Choroid plexus epithelial cell (primary cell): ENCODE data around the gene PALB2.

Experiments used
- DNase-seq: peaks from one replicate; pipeline ENCODE4 v3.0.0-alpha.2; 2010; ENCODE audit warnings: low read depth
- H3K4me3 ChIP-seq: 2 replicates; pipeline ENCODE4 v1.5.1; 2011; ENCODE audit warnings: low read depth, mild to moderate bottlenecking, control low read depth, low read length, moderate library complexity
- TF ChIP-seq, protein P1 (sequence below): conservative IDR thresholded peaks from 2 replicates; pipeline ENCODE4 v1.5.1; 2011; ENCODE audit warnings: low read depth, mild to moderate bottlenecking, control low read depth, inconsistent platforms, low read length, moderate library complexity

The PALB2 gene

DNA sequence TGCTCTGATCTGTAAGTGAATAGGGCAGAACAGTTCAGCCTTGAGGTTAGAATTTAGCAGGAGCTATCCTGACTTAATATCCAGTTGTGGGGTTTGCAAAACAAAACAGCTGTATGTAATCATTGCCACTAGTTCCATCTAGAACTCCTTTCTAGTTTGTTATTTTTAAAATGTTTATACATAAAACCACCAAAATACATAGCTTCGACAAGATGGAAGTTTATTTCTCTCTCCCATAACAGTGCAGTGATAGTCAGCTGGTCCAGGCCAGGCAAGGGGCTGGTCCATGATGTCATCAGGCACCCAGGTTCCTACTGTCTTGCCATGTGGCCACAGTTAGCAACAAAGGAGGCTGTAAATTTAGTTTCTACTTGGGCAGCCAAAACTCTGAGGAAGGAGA is 27.1 kb upstream of the PALB2 start:
- DNase-seq: no peak
- TF ChIP-seq, protein P1, sequence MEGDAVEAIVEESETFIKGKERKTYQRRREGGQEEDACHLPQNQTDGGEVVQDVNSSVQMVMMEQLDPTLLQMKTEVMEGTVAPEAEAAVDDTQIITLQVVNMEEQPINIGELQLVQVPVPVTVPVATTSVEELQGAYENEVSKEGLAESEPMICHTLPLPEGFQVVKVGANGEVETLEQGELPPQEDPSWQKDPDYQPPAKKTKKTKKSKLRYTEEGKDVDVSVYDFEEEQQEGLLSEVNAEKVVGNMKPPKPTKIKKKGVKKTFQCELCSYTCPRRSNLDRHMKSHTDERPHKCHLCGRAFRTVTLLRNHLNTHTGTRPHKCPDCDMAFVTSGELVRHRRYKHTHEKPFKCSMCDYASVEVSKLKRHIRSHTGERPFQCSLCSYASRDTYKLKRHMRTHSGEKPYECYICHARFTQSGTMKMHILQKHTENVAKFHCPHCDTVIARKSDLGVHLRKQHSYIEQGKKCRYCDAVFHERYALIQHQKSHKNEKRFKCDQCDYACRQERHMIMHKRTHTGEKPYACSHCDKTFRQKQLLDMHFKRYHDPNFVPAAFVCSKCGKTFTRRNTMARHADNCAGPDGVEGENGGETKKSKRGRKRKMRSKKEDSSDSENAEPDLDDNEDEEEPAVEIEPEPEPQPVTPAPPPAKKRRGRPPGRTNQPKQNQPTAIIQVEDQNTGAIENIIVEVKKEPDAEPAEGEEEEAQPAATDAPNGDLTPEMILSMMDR: no peak
- no peak overlapping the region for H3K4me3 ChIP-seq

DNA sequence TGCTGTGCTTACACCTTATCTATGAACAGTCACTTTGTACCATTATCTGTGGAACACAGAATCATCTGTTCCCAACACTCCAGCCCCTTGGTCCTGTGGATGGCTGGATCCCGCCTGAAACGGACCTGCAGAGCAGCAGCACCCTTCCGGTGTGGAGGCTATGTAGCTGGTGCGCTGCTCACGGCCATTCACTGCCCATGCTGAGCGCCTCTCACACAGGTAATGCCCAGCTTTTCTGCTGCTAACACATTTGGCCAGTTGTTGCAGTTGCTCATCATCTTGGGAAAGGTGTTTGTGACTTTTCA is 26.2 kb upstream of the PALB2 start:
- H3K4me3 ChIP-seq: no peak overlapping the region
- no peak for DNase-seq
- TF ChIP-seq, protein P1: no peak

DNA sequence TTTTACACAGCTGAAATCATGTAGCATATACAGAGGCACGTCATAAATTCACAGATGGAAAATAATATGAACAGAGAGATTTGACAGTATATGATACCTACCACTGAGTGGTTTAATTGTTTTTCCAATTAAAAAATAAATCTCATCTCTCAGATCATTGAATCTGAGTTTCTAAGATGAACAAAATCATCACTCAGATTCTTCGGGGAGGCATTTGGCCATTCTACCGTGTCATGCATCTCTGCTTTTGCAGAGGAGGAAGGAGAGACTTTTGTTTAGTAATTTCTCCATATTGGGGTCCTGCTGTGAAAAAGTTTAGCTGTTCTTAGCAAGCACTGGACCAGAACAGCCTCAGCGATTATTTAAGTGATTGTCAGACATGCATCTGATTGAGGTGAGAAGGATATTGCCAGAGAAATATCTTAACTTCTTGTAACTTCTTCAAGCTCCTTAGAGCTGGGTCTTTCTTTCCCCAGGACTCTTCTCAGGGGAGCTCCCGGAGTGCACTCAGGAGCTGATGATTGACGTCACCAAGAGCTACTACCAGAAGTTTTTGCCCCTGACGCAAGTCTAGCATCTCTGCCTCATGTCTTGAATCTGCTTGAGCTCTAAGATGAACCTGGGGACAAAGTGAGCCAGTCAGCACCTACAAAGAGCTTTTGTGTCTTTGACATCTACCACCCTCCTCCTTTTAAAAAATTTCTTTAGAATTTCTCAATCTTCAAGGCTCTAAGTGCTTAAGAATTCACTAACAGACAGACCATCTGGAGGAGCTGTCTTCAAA is 25.7 kb upstream of the PALB2 start:
- no peak overlapping the region for H3K4me3 ChIP-seq
- DNase-seq: no peak
- TF ChIP-seq, protein P1: no peak

DNA sequence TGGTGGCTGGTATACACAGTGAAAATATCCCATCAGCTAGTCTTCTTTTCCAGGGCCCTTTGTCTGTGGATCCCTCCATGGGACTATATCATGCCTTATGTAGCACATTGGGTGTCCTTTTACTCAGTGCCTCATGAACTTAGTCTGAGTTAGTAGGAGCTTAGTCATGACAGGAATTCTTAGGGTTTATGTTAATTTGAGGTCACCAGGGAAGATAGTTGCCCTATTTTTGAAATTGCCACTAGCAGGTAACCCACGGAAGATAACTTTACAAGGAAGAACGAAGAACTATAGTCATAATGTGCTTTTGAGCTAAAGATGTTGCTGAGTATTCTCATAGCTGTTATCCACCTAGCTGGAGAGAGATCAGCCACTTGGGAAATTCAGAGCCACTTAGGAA is 22.8 kb upstream of the PALB2 start:
- no peak overlapping the region for H3K4me3 ChIP-seq
- DNase-seq: no peak
- TF ChIP-seq, protein P1: no peak

DNA sequence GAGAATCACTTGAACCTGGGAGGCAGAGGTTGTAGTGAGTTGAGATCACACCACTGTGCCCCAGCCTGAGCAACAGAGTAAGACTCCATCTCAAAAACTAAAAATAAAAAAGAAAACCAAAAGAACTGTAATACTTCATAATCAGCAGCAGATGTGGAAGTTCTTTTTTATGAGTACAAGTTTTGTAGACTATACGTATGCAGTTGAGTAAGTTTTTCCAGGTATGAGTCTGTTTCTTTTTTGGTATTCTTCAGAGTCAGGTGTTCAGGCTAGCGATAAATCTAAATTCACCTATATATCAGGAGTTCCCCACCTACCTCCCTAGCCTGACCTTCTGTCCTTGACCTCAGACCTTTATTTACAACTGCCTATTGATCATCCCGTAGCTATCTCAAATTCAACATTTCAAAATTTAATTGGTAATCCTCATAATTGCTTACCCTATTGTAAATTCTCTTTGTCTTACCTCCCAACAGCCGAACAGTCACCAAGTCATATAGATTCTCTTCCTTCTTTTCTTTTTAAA is 10.9 kb upstream of the PALB2 start:
- H3K4me3 ChIP-seq: no peak overlapping the region
- TF ChIP-seq, protein P1: no peak

DNA sequence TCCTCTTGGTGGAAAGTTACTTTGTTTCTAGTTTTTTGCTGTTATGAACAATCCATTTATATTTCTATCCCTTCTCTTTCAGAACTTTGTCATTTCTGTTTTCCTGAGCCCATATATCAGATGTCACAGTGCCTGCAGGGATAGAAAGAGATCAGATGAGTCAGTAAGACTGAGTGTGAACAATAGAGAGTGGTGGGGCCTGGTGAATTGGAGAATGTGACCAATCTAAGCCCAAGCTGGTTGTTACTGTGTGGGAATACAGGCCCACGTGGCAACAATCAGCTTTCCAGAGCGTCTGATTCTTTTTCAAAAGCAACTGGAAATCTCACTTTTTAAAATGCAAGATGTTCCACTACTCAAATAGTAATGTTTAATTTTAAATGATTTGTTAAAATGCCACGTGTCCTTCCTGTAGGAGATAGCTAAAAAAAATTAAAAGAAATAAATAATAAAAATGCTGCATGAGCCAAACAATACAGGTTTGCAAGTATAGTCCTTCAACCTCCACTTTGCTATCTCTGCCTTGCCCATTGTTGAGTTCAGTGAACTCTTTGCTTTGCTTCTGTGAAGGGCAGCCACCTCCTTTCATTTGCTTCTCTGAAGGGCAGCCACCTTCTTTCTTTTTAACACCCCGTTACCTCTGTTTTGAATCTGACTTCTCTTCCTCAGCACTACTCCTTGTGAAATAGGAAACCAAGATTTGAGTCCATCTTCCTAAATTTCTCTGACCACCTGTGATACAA is 9.7 kb upstream of the PALB2 start:
- TF ChIP-seq, protein P1: no peak
- no peak for DNase-seq
- H3K4me3 ChIP-seq: no peak overlapping the region

More for the DNA sequence above, 10.9 kb upstream of the PALB2 start:
- no peak for DNase-seq
